Right atrium auricular region (tissue), 2 donors: ENCODE measurements around the gene SLMAP. TPM values are rescaled to one million over a fixed set of nuclear protein-coding genes. Genes with fewer than 3 reads are reported as not detected.
A peak's percentile ranks its signal among the peaks of the same experiment; 100 is the strongest.

Experiments used
- DNase-seq: peaks from one replicate; pipeline ENCODE4 v3.0.0-alpha.2; 2019; ENCODE audit warnings: low spot score
- H3K27ac ChIP-seq, 2 donors: fragments of 200-600 bp; sonication (generic); 1 replicate in 1 of 2; 2 replicates in 1 of 2; pipeline ENCODE4 v1.5.1; 2016 to 2019
- H3K27me3 ChIP-seq, 2 donors: fragments of 200-600 bp; sonication (generic); one replicate each; pipeline versions ENCODE4 v1.5.1 to v1.6.0; 2017 to 2019
- H3K36me3 ChIP-seq: fragments of 200-600 bp; sonication (generic); one replicate; pipeline ENCODE4 v1.5.1; 2016
- H3K4me1 ChIP-seq, 2 donors: fragments of 200-600 bp; sonication (generic); one replicate each; pipeline versions ENCODE4 v1.5.1 to v1.6.0; 2017 to 2019
- H3K4me3 ChIP-seq, 2 donors: fragments of 200-600 bp; sonication (generic); 1 replicate in 1 of 2; 2 replicates in 1 of 2; pipeline ENCODE4 v1.5.1; 2017 to 2019; ENCODE audit warnings: mild to moderate bottlenecking in 1 of 2, moderate library complexity in 1 of 2
- H3K9me3 ChIP-seq, 2 donors: fragments of 200-600 bp; sonication (generic); one replicate each; pipeline ENCODE4 v1.5.1; 2019
- CTCF ChIP-seq, 2 donors: fragments of 200-600 bp; sonication (generic); IDR thresholded peaks; one replicate each; pipeline ENCODE4 v1.5.1; 2019; ENCODE audit warnings: antibody characterized with exemption in 2 of 2
- total RNA-seq, 2 donors: library from RNA; depleted of rRNA; stranded (reverse); fragments of >200 nt; gene quantifications; one replicate each; pipeline ENCODE4 v1.1.0, GENCODE V29; 2016

The SLMAP gene
- total RNA-seq = 100 to 1,000 TPM; 220 to 256 TPM

- no peaks in the 10 kb centered on the region for H3K36me3 ChIP-seq
- no peaks in the 10 kb centered on the region for H3K27me3 ChIP-seq
- H3K4me3 ChIP-seq = peak within 1 kb of the TSS; percentile 77 to 79
- peak within 1 kb of the TSS; percentile 77 to 87 for H3K27ac ChIP-seq
- TF ChIP-seq CTCF (IDR thresholded peaks at IDR 0.05) = no peak
- no peaks in the 10 kb centered on the region for H3K9me3 ChIP-seq
- peak; percentile 98 for DNase-seq
- peaks cover 0 to 31% of the 10 kb centered on the region in 2 donors for H3K4me1 ChIP-seq
Observed at GRCh38 chr3:57755741-57756527, at the start of gene SLMAP. TSS of gene SLMAP (plus strand) at chr3:57756309. CDS start at chr3:57757652, 1,343 bp downstream.

GRCh38 chr3:57706462-57706861 lies 49.6 kb upstream of the SLMAP start:
- no peaks in the 10 kb centered on the region for H3K4me1 ChIP-seq
- H3K9me3 ChIP-seq = no peaks in the 10 kb centered on the region
- no peaks in the 10 kb centered on the region for H3K36me3 ChIP-seq
- no peak overlapping the region for H3K27ac ChIP-seq
- no peak for TF ChIP-seq CTCF (IDR thresholded peaks at IDR 0.05)
- no peaks in the 10 kb centered on the region for H3K27me3 ChIP-seq
- DNase-seq = no peak
- H3K4me3 ChIP-seq = no peak overlapping the region

- Histone ChIP-seq H3K27me3 (no peaks in the 10 kb centered on the region), H3K9me3 (no peaks in the 10 kb centered on the region), H3K4me1 (no peaks in the 10 kb centered on the region), H3K27ac (no peak overlapping the region), H3K36me3 (no peaks in the 10 kb centered on the region), H3K4me3 (no peak overlapping the region)
- TF ChIP-seq CTCF (IDR thresholded peaks at IDR 0.05) = no peak
- DNase-seq = no peak
Observed at GRCh38 chr3:57709031-57709430, 47.1 kb upstream of the SLMAP start.

- no peak for DNase-seq
- H3K27me3 ChIP-seq = no peaks in the 10 kb centered on the region
- H3K27ac ChIP-seq = no peak overlapping the region
- H3K4me1 ChIP-seq = no peaks in the 10 kb centered on the region
- no peak for TF ChIP-seq CTCF (IDR thresholded peaks at IDR 0.05)
- H3K4me3 ChIP-seq = no peak overlapping the region
- no peaks in the 10 kb centered on the region for H3K36me3 ChIP-seq
- H3K9me3 ChIP-seq = no peaks in the 10 kb centered on the region
Observed at GRCh38 chr3:57709559-57709958, 46.5 kb upstream of the SLMAP start.

GRCh38 chr3:57715686-57716085 lies 40.4 kb upstream of the SLMAP start:
- H3K27me3 ChIP-seq = no peaks in the 10 kb centered on the region
- no peaks in the 10 kb centered on the region for H3K9me3 ChIP-seq
- DNase-seq = no peak
- H3K27ac ChIP-seq = no peak overlapping the region
- H3K4me3 ChIP-seq = no peak overlapping the region
- H3K36me3 ChIP-seq = no peaks in the 10 kb centered on the region
- no peak for TF ChIP-seq CTCF (IDR thresholded peaks at IDR 0.05)
- no peaks in the 10 kb centered on the region for H3K4me1 ChIP-seq
